ENCODE data around the gene TRIM66. TPM values are rescaled to one million over a fixed set of nuclear protein-coding genes. Genes with fewer than 3 reads are reported as not detected.

Gene TRIM66
- total and polyA plus RNA-seq, 2 of the 8 experiments (the other 6 are each of a cell fraction or from before 2014, with no cell fraction given), result 3.1 to 3.5 TPM

DNA sequence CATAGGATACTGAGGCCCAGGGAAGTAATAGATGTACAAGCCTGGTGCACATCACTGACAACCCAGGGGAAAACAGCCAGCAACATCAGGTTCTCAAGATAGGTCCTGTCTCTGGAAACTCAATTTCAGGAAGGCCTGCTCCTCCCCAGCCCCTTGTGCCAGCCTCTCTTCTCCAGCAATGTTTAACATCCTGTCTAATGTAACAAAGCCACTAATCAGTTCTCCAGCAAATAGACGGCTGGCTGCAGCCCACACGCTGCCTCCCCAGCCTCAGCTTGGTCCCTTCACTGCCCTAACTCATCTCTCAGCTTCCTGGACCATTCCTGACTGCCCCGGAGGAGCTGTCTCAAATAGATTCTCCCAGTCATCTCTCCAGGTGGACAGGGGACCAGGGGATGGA is 37.9 kb upstream of the TRIM66 start (continued):
- TF ChIP-seq, protein P1, sequence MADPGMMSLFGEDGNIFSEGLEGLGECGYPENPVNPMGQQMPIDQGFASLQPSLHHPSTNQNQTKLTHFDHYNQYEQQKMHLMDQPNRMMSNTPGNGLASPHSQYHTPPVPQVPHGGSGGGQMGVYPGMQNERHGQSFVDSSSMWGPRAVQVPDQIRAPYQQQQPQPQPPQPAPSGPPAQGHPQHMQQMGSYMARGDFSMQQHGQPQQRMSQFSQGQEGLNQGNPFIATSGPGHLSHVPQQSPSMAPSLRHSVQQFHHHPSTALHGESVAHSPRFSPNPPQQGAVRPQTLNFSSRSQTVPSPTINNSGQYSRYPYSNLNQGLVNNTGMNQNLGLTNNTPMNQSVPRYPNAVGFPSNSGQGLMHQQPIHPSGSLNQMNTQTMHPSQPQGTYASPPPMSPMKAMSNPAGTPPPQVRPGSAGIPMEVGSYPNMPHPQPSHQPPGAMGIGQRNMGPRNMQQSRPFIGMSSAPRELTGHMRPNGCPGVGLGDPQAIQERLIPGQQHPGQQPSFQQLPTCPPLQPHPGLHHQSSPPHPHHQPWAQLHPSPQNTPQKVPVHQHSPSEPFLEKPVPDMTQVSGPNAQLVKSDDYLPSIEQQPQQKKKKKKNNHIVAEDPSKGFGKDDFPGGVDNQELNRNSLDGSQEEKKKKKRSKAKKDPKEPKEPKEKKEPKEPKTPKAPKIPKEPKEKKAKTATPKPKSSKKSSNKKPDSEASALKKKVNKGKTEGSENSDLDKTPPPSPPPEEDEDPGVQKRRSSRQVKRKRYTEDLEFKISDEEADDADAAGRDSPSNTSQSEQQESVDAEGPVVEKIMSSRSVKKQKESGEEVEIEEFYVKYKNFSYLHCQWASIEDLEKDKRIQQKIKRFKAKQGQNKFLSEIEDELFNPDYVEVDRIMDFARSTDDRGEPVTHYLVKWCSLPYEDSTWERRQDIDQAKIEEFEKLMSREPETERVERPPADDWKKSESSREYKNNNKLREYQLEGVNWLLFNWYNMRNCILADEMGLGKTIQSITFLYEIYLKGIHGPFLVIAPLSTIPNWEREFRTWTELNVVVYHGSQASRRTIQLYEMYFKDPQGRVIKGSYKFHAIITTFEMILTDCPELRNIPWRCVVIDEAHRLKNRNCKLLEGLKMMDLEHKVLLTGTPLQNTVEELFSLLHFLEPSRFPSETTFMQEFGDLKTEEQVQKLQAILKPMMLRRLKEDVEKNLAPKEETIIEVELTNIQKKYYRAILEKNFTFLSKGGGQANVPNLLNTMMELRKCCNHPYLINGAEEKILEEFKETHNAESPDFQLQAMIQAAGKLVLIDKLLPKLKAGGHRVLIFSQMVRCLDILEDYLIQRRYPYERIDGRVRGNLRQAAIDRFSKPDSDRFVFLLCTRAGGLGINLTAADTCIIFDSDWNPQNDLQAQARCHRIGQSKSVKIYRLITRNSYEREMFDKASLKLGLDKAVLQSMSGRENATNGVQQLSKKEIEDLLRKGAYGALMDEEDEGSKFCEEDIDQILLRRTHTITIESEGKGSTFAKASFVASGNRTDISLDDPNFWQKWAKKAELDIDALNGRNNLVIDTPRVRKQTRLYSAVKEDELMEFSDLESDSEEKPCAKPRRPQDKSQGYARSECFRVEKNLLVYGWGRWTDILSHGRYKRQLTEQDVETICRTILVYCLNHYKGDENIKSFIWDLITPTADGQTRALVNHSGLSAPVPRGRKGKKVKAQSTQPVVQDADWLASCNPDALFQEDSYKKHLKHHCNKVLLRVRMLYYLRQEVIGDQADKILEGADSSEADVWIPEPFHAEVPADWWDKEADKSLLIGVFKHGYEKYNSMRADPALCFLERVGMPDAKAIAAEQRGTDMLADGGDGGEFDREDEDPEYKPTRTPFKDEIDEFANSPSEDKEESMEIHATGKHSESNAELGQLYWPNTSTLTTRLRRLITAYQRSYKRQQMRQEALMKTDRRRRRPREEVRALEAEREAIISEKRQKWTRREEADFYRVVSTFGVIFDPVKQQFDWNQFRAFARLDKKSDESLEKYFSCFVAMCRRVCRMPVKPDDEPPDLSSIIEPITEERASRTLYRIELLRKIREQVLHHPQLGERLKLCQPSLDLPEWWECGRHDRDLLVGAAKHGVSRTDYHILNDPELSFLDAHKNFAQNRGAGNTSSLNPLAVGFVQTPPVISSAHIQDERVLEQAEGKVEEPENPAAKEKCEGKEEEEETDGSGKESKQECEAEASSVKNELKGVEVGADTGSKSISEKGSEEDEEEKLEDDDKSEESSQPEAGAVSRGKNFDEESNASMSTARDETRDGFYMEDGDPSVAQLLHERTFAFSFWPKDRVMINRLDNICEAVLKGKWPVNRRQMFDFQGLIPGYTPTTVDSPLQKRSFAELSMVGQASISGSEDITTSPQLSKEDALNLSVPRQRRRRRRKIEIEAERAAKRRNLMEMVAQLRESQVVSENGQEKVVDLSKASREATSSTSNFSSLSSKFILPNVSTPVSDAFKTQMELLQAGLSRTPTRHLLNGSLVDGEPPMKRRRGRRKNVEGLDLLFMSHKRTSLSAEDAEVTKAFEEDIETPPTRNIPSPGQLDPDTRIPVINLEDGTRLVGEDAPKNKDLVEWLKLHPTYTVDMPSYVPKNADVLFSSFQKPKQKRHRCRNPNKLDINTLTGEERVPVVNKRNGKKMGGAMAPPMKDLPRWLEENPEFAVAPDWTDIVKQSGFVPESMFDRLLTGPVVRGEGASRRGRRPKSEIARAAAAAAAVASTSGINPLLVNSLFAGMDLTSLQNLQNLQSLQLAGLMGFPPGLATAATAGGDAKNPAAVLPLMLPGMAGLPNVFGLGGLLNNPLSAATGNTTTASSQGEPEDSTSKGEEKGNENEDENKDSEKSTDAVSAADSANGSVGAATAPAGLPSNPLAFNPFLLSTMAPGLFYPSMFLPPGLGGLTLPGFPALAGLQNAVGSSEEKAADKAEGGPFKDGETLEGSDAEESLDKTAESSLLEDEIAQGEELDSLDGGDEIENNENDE (IDR thresholded peaks at IDR 0.05; ENCODE audit: insufficient replicate concordance, low read length), result no peak
- TF ChIP-seq RBBP5 (IDR thresholded peaks at IDR 0.05; ENCODE audit: borderline replicate concordance, low read depth, low read length), result no peak
- TF ChIP-seq FOSL1 (IDR thresholded peaks at IDR 0.05; ENCODE audit: insufficient read depth, low read depth, low read length), result no peak
- TF ChIP-seq CHD1 (IDR thresholded peaks at IDR 0.05; ENCODE audit: low read depth, low read length), result no peak
- TF ChIP-seq, protein P2, sequence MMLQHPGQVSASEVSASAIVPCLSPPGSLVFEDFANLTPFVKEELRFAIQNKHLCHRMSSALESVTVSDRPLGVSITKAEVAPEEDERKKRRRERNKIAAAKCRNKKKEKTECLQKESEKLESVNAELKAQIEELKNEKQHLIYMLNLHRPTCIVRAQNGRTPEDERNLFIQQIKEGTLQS (IDR thresholded peaks at IDR 0.05; ENCODE audit: insufficient read depth, low read depth, low read length), result no peak
- no peak for TF ChIP-seq SP1 (IDR thresholded peaks at IDR 0.05; ENCODE audit: low read depth, low read length)
- no peak for TF ChIP-seq ASH2L (IDR thresholded peaks at IDR 0.05; ENCODE audit: low read length)
- no peak for TF ChIP-seq TAF7 (optimal IDR thresholded peaks at IDR 0.05; ENCODE audit: borderline replicate concordance, low read depth, low read length)
- TF ChIP-seq YY1 (IDR thresholded peaks at IDR 0.05; ENCODE audit: low read depth, low read length), result no peak
- TF ChIP-seq, protein P3, sequence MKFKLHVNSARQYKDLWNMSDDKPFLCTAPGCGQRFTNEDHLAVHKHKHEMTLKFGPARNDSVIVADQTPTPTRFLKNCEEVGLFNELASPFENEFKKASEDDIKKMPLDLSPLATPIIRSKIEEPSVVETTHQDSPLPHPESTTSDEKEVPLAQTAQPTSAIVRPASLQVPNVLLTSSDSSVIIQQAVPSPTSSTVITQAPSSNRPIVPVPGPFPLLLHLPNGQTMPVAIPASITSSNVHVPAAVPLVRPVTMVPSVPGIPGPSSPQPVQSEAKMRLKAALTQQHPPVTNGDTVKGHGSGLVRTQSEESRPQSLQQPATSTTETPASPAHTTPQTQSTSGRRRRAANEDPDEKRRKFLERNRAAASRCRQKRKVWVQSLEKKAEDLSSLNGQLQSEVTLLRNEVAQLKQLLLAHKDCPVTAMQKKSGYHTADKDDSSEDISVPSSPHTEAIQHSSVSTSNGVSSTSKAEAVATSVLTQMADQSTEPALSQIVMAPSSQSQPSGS (IDR thresholded peaks at IDR 0.05; ENCODE audit: low read length), result no peak
